Measurements from ENCODE around the gene PIAS1.

Gene PIAS1

DNA sequence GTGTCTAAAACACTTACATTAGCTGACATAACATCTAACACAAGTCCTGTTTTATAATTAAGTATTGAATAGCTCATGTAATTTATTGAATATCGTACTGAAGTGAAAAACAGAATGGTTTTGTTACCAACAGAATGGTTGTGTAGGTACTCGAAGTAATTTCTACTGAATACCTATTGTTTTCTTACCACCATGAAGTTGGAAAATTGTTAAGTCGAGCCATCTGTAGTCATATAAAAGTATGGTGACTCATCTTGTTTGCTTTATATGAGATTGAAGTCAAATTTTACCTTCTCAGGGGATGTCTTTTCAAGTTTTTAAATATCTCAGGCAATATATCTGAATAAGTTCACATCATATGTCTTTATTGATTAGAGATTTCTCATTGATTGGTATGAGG lies 37.6 kb downstream of the PIAS1 start:
- no peaks in the 10 kb centered on the region for H3K27me3 ChIP-seq (ENCODE audit: low read depth)
- H3K4me1 ChIP-seq = no peaks in the 10 kb centered on the region
- in situ Hi-C loops (cut with MboI; ENCODE audit: low sequenced_read_pairs) = no loop called here
- H3K4me3 ChIP-seq = no peak overlapping the region
- H3K36me3 ChIP-seq (replicated peaks) = peaks cover 20% of the 10 kb centered on the region
- H3K9me3 ChIP-seq = peaks cover 4% of the 10 kb centered on the region
- DNase-seq (ENCODE audit: low spot score in 2 of 2) = no peak

DNA sequence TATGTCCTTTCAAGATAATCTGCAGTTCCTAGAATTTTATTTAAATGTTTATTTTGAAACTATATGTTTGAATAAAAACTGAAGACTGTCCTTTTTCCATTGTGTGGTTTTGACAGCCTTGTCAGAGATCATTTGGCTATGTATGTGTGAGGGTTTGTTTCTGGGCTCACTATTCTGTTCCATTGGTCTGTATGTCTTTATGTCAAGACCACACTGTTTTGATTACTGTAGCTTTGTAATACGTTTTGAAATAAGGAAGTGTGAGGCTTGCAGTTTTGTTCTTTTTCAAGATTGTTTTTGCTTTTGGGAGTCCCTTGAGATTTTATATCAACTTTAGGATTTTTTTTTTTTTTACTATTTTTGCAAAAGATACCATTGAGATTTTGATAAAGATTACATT lies 42.0 kb downstream of the PIAS1 start:
- Histone ChIP-seq H3K4me3 (no peak overlapping the region), H3K27me3 (ENCODE audit: low read depth) (no peaks in the 10 kb centered on the region), H3K4me1 (no peaks in the 10 kb centered on the region), H3K9me3 (peaks cover 7% of the 10 kb centered on the region), H3K36me3 (replicated peaks) (peaks cover 12% of the 10 kb centered on the region; the same call in 1 of the 2 replicates)
- DNase-seq (ENCODE audit: low spot score in 2 of 2) = no peak
- in situ Hi-C loops (cut with MboI; ENCODE audit: low sequenced_read_pairs) = no loop called here

DNA sequence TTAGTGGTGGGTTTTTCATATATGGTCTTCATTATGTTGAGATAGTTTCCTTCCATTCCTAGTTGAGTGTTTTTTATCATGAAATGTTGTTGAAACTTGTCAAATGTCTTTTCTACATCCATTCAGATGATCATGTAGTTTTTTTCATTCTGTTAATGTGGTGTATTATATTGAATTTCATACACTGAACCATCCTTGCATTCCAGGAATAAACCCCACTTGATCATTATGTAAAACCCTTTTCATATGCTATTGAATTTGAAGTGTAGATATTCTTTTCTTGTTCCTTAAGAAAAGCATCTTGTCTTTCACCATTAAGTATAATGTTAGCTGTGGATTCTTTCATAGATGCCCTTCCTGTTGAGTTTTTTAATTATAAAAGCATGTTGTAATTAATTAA lies 42.9 kb downstream of the PIAS1 start:
- Histone ChIP-seq H3K4me3 (no peak overlapping the region), H3K4me1 (no peaks in the 10 kb centered on the region), H3K9me3 (peaks cover 7% of the 10 kb centered on the region), H3K36me3 (replicated peaks) (peaks cover 8% of the 10 kb centered on the region; the same call in 1 of the 2 replicates), H3K27me3 (ENCODE audit: low read depth) (no peaks in the 10 kb centered on the region)
- in situ Hi-C loops (cut with MboI; ENCODE audit: low sequenced_read_pairs) = no loop called here
- no peak for DNase-seq (ENCODE audit: low spot score in 2 of 2)

- Histone ChIP-seq H3K9me3 (peaks cover 7% of the 10 kb centered on the region), H3K36me3 (replicated peaks) (peaks cover 4% of the 10 kb centered on the region), H3K4me3 (no peak overlapping the region), H3K27me3 (ENCODE audit: low read depth) (no peaks in the 10 kb centered on the region), H3K4me1 (no peaks in the 10 kb centered on the region)
- DNase-seq (ENCODE audit: low spot score in 2 of 2) = no peak
- in situ Hi-C loops (cut with MboI; ENCODE audit: low sequenced_read_pairs) = no loop called here
Measured at GRCh38 chr15:68098465-68098864, 44.4 kb downstream of the PIAS1 start.

GRCh38 chr15:68100194-68100593 lies 46.1 kb downstream of the PIAS1 start:
- Histone ChIP-seq H3K4me3 (no peak overlapping the region), H3K27me3 (ENCODE audit: low read depth) (no peaks in the 10 kb centered on the region), H3K4me1 (no peaks in the 10 kb centered on the region), H3K9me3 (peaks cover 7% of the 10 kb centered on the region), H3K36me3 (replicated peaks) (peaks cover 4% of the 10 kb centered on the region)
- DNase-seq (ENCODE audit: low spot score in 2 of 2) = no peak
- in situ Hi-C loops (cut with MboI; ENCODE audit: low sequenced_read_pairs) = no loop called here

DNA sequence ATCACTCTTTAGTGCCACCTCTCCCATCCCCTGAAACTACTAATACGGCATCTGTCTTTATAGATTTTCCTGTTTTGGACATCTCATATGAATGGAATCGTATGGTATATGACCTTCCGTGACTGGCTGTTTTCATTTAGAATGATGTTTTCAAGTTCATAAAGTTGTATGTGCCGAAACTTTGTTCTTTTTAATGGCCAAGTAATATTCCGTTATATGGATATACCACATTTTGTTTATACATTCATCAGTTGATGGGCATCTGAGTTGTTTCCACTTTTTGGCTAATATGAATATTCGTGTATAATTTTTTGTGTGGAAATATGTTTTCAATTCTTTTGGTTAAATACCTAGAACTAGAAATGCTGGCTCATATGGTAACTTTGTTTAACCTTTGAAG lies 49.5 kb downstream of the PIAS1 start:
- in situ Hi-C loops (cut with MboI; ENCODE audit: low sequenced_read_pairs) = no loop called here
- no peak overlapping the region for H3K4me3 ChIP-seq
- peaks cover 12% of the 10 kb centered on the region for H3K4me1 ChIP-seq
- H3K36me3 ChIP-seq (replicated peaks) = no peaks in the 10 kb centered on the region; the same call in 1 of the 2 replicates
- no peak for DNase-seq (ENCODE audit: low spot score in 2 of 2)
- H3K27me3 ChIP-seq (ENCODE audit: low read depth) = no peaks in the 10 kb centered on the region
- no peaks in the 10 kb centered on the region for H3K9me3 ChIP-seq

GRCh38 chr15:68106656-68107055 lies 52.5 kb downstream of the PIAS1 start:
- no peaks in the 10 kb centered on the region for H3K9me3 ChIP-seq
- peaks cover 12% of the 10 kb centered on the region for H3K4me1 ChIP-seq
- no peaks in the 10 kb centered on the region; the same call in 1 of the 2 replicates for H3K36me3 ChIP-seq (replicated peaks)
- no peaks in the 10 kb centered on the region for H3K27me3 ChIP-seq (ENCODE audit: low read depth)
- H3K4me3 ChIP-seq = no peak overlapping the region
- in situ Hi-C loops (cut with MboI; ENCODE audit: low sequenced_read_pairs) = no loop called here
- peak in 1 of 2 experiments; percentile 85 for DNase-seq (ENCODE audit: low spot score in 2 of 2)

DNA sequence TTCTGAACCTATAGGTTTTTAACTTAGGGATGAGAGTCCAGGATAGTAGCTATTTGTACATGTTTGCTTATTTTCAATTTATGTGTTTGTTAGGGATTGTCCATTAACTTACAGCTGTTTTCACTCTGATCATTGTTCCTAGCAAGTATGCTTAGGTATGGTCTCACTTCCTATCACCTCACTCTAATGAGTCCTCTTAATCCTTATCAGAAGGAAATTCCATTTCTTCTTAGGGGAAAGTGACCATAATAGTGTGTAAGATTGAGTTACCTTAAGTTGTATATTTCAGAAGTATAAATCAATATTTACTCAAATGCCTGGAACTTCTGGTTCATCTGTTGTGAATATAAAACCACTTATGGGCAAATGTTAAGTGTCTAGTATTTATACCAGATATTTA lies 53.0 kb downstream of the PIAS1 start:
- no peak for DNase-seq (ENCODE audit: low spot score in 2 of 2)
- in situ Hi-C loops (cut with MboI; ENCODE audit: low sequenced_read_pairs) = no loop called here
- no peaks in the 10 kb centered on the region for H3K9me3 ChIP-seq
- H3K4me1 ChIP-seq = peaks cover 17% of the 10 kb centered on the region
- H3K27me3 ChIP-seq (ENCODE audit: low read depth) = no peaks in the 10 kb centered on the region
- H3K36me3 ChIP-seq (replicated peaks) = no peaks in the 10 kb centered on the region; the same call in 1 of the 2 replicates
- no peak overlapping the region for H3K4me3 ChIP-seq

- Histone ChIP-seq H3K36me3 (replicated peaks) (no peaks in the 10 kb centered on the region), H3K4me1 (peaks cover 18% of the 10 kb centered on the region), H3K4me3 (no peak overlapping the region), H3K27me3 (ENCODE audit: low read depth) (no peaks in the 10 kb centered on the region), H3K9me3 (no peaks in the 10 kb centered on the region)
- in situ Hi-C loops (cut with MboI; ENCODE audit: low sequenced_read_pairs) = no loop called here
- DNase-seq (ENCODE audit: low spot score in 2 of 2) = peak in 1 of 2 experiments; percentile 61
Measured at GRCh38 chr15:68112706-68113105, 58.6 kb downstream of the PIAS1 start.

GRCh38 chr15:68113273-68113672 lies 59.2 kb downstream of the PIAS1 start:
- no peak for DNase-seq (ENCODE audit: low spot score in 2 of 2)
- H3K36me3 ChIP-seq (replicated peaks) = no peaks in the 10 kb centered on the region
- in situ Hi-C loops (cut with MboI; ENCODE audit: low sequenced_read_pairs) = no loop called here
- H3K4me3 ChIP-seq = no peak overlapping the region
- peaks cover 18% of the 10 kb centered on the region for H3K4me1 ChIP-seq
- no peaks in the 10 kb centered on the region for H3K27me3 ChIP-seq (ENCODE audit: low read depth)
- no peaks in the 10 kb centered on the region for H3K9me3 ChIP-seq

DNA sequence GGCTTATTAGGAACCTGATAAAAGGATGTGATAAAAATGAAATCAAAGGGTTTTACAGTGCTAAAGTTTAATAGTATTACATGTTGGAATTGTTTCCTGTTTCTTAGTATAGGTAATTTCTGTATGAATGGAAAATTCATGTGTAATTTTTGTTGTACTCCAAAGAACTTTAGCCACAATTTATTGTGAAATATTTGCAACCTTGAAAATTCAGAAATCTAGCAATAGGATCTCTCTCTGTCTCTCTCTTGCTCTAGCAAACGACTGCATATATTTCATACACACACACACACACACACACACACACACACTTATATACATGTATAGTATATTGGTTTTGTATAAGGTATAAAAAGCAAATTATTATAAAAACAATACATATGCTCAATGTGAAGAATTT lies 59.6 kb downstream of the PIAS1 start:
- Histone ChIP-seq H3K36me3 (replicated peaks) (no peaks in the 10 kb centered on the region), H3K4me1 (peaks cover 18% of the 10 kb centered on the region), H3K9me3 (no peaks in the 10 kb centered on the region), H3K27me3 (ENCODE audit: low read depth) (no peaks in the 10 kb centered on the region), H3K4me3 (no peak overlapping the region)
- in situ Hi-C loops (cut with MboI; ENCODE audit: low sequenced_read_pairs) = no loop called here
- DNase-seq (ENCODE audit: low spot score in 2 of 2) = no peak

DNA sequence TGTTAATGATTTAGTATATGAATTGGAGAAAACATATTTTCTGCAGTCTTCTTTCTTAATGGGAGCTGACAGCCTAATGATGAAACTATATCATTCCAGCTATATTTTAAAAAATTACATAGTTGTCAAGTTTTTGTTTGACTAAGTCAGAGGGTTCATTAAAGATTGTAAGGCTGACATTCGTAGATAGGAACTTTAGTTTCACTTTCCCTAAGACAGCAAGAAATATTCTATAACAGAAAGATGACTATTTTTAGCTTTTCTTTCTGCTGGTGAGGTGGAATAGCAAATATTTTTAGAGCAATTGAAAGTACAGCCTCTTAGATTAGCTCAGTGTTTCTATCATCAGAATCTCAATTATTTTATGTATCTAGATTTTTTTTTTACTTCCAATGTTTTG lies 60.2 kb downstream of the PIAS1 start:
- in situ Hi-C loops (cut with MboI; ENCODE audit: low sequenced_read_pairs) = no loop called here
- H3K9me3 ChIP-seq = no peaks in the 10 kb centered on the region
- H3K4me3 ChIP-seq = no peak overlapping the region
- H3K36me3 ChIP-seq (replicated peaks) = no peaks in the 10 kb centered on the region
- no peak for DNase-seq (ENCODE audit: low spot score in 2 of 2)
- no peaks in the 10 kb centered on the region for H3K27me3 ChIP-seq (ENCODE audit: low read depth)
- H3K4me1 ChIP-seq = peaks cover 18% of the 10 kb centered on the region

DNA sequence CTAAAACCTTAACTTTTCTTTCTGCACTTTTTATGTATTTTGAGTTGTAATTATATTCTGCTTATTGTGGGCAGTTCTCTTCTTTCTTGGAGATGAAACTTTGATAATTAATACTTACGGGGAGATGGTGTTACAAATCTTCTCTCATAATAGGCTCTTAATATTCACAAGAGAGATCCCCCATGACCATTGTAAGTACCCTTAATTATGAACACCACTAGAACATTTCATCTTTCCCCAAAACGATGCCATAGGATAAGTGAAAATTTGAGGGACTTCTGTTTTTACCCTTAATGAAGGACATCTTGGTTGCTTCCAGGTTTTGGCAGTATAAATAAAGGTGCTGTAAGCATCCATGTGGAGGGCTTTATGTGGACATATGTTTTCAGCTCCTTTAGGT lies 60.7 kb downstream of the PIAS1 start:
- no peak for DNase-seq (ENCODE audit: low spot score in 2 of 2)
- in situ Hi-C loops (cut with MboI; ENCODE audit: low sequenced_read_pairs) = no loop called here
- Histone ChIP-seq H3K9me3 (no peaks in the 10 kb centered on the region), H3K27me3 (ENCODE audit: low read depth) (no peaks in the 10 kb centered on the region), H3K4me1 (peaks cover 18% of the 10 kb centered on the region), H3K36me3 (replicated peaks) (no peaks in the 10 kb centered on the region), H3K4me3 (no peak overlapping the region)

DNA sequence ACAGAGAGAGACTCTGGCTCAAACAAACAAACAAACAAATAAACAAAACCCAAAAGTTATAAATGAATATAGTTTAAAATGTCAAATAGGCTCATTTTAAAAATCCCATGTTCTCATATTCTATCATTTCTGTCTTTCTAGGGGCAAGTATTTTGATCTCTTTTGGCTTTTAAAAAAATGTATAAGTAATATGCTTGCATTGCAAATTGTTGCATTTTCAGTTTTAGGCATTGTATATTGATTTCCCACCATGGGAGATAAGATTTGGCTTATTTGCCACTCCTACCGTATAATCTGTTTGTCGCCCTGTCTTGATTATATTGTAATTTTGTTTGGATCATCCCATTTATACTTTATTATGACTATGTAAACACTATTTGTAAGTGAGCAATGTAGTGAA lies 70.6 kb downstream of the PIAS1 start:
- Histone ChIP-seq H3K4me1 (no peaks in the 10 kb centered on the region; the same call in 1 of the 2 replicates), H3K9me3 (no peaks in the 10 kb centered on the region), H3K36me3 (replicated peaks) (no peaks in the 10 kb centered on the region), H3K4me3 (no peak overlapping the region), H3K27me3 (ENCODE audit: low read depth) (no peaks in the 10 kb centered on the region)
- in situ Hi-C loops (cut with MboI; ENCODE audit: low sequenced_read_pairs) = no loop called here
- DNase-seq (ENCODE audit: low spot score in 2 of 2) = no peak

GRCh38 chr15:68126396-68126795 lies 72.3 kb downstream of the PIAS1 start:
- DNase-seq (ENCODE audit: low spot score in 2 of 2) = peak in 1 of 2 experiments; percentile 60
- Histone ChIP-seq H3K27me3 (ENCODE audit: low read depth) (no peaks in the 10 kb centered on the region), H3K36me3 (replicated peaks) (no peaks in the 10 kb centered on the region), H3K4me3 (no peak overlapping the region), H3K4me1 (no peaks in the 10 kb centered on the region; the same call in 1 of the 2 replicates), H3K9me3 (no peaks in the 10 kb centered on the region)
- in situ Hi-C loops (cut with MboI; ENCODE audit: low sequenced_read_pairs) = no loop called here
